Mesenchymal stem cell (in vitro differentiated cells and primary cell): Measurements from ENCODE around the gene IFNA6. TPM values are rescaled to one million over a fixed set of nuclear protein-coding genes. Genes with fewer than 3 reads are reported as not detected.

Experiments used
- DNase-seq: peaks from one replicate; pipeline ENCODE4 v3.0.0-alpha.2; 2013
- H2AFZ ChIP-seq: one replicate; pipeline ENCODE4 v1.6.1; 2013; ENCODE audit warnings: low read depth, mild to moderate bottlenecking, control low read depth, inconsistent platforms, low read length, moderate library complexity
- H2AK5ac ChIP-seq: 2 replicates; pipeline ENCODE4 v1.6.1; 2013; ENCODE audit warnings: low read length, moderate library complexity, mild to moderate bottlenecking, inconsistent platforms; ENCODE audit not compliant: severe bottlenecking
- H2BK120ac ChIP-seq: one replicate; pipeline ENCODE4 v1.6.1; 2013; ENCODE audit warnings: low read depth, mild to moderate bottlenecking, inconsistent platforms, low read length, moderate library complexity
- H2BK12ac ChIP-seq, 2 experiments: one replicate each; pipeline ENCODE4 v1.6.1; 2013; ENCODE audit warnings: inconsistent platforms in 2 of 2, low read length in 2 of 2, mild to moderate bottlenecking in 2 of 2, moderate library complexity in 2 of 2, control low read depth in 1 of 2
- H2BK15ac ChIP-seq: one replicate; pipeline ENCODE4 v1.6.1; 2013; ENCODE audit warnings: mild to moderate bottlenecking, low read depth, inconsistent platforms; ENCODE audit not compliant: poor library complexity, severe bottlenecking
- H2BK5ac ChIP-seq: 2 replicates; pipeline ENCODE4 v1.6.1; 2013; ENCODE audit warnings: low read depth, mild to moderate bottlenecking, low read length, control low read depth, inconsistent platforms; ENCODE audit not compliant: poor library complexity, severe bottlenecking
- H3K14ac ChIP-seq, 2 experiments: one replicate each; pipeline ENCODE4 v1.6.1; 2013; ENCODE audit warnings: inconsistent platforms in 2 of 2, low read length in 2 of 2, control low read depth in 1 of 2, mild to moderate bottlenecking in 1 of 2, moderate library complexity in 1 of 2
- H3K18ac ChIP-seq, 2 experiments: one replicate each; pipeline ENCODE4 v1.6.1; 2013; ENCODE audit warnings: inconsistent platforms in 2 of 2, low read length in 2 of 2, control low read depth in 1 of 2, low read depth in 1 of 2, mild to moderate bottlenecking in 1 of 2
- H3K23ac ChIP-seq, 2 experiments: one replicate each; pipeline ENCODE4 v1.6.1; 2013; ENCODE audit warnings: inconsistent platforms in 2 of 2, low read length in 2 of 2, mild to moderate bottlenecking in 2 of 2, moderate library complexity in 2 of 2, control low read depth in 1 of 2
- H3K27ac ChIP-seq: 2 replicates; pipeline ENCODE4 v1.5.1; 2013; ENCODE audit warnings: mild to moderate bottlenecking, moderate library complexity, low read length, control low read depth, inconsistent platforms; ENCODE audit not compliant: poor library complexity, severe bottlenecking
- H3K27me3 ChIP-seq, 2 experiments: 2 replicates each; pipeline versions ENCODE4 v1.6.1 to v1.7.0; 2013; ENCODE audit warnings: low read length in 2 of 2, mild to moderate bottlenecking in 2 of 2, moderate library complexity in 2 of 2, control low read depth in 1 of 2, inconsistent platforms in 1 of 2; ENCODE audit not compliant: control insufficient read depth in 1 of 2, insufficient read depth in 1 of 2
- H3K36me3 ChIP-seq, 2 experiments: 2 replicates each; pipeline versions ENCODE4 v1.6.1 to v1.7.0; 2013; ENCODE audit warnings: low read length in 2 of 2, control low read depth in 1 of 2, inconsistent platforms in 1 of 2, low read depth in 1 of 2, mild to moderate bottlenecking in 1 of 2; ENCODE audit not compliant: insufficient read depth in 2 of 2, control insufficient read depth in 1 of 2
- H3K4ac ChIP-seq, 2 experiments: one replicate each; pipeline ENCODE4 v1.6.1; 2013; ENCODE audit warnings: inconsistent platforms in 2 of 2, low read length in 2 of 2, mild to moderate bottlenecking in 2 of 2, moderate library complexity in 2 of 2, control low read depth in 1 of 2, low read depth in 1 of 2
- H3K4me1 ChIP-seq: 2 replicates; pipeline ENCODE4 v1.6.1; 2013; ENCODE audit warnings: low read depth, low read length, control low read depth; ENCODE audit not compliant: control insufficient read depth, insufficient read depth
- H3K4me2 ChIP-seq: 2 replicates; pipeline ENCODE4 v1.6.1; 2013; ENCODE audit warnings: low read length, mild to moderate bottlenecking, inconsistent platforms; ENCODE audit not compliant: poor library complexity, severe bottlenecking
- H3K4me3 ChIP-seq, 2 experiments: 2 replicates each; pipeline versions ENCODE4 v1.5.1 to v1.7.0; 2013; ENCODE audit warnings: low read length in 2 of 2, mild to moderate bottlenecking in 2 of 2, control low read depth in 1 of 2, low read depth in 1 of 2; ENCODE audit not compliant: insufficient read depth in 1 of 2
- H3K79me1 ChIP-seq: replicated peaks from 2 replicates; pipeline ENCODE4 v1.6.1; 2013; ENCODE audit warnings: mild to moderate bottlenecking, control low read depth, low read length, inconsistent platforms; ENCODE audit not compliant: poor library complexity, severe bottlenecking
- H3K9ac ChIP-seq: 2 replicates; pipeline ENCODE4 v1.7.0; 2013; ENCODE audit warnings: mild to moderate bottlenecking, low read length, moderate library complexity
- H3K9me3 ChIP-seq: 2 replicates; pipeline ENCODE4 v1.7.0; 2013; ENCODE audit warnings: mild to moderate bottlenecking, low read length; ENCODE audit not compliant: control insufficient read depth
- H4K8ac ChIP-seq: one replicate; pipeline ENCODE4 v1.6.1; 2013; ENCODE audit warnings: inconsistent platforms, mild to moderate bottlenecking, low read length, moderate library complexity
- H4K91ac ChIP-seq: one replicate; pipeline ENCODE4 v1.6.1; 2013; ENCODE audit warnings: mild to moderate bottlenecking, low read length, inconsistent platforms
- WGBS: methylation state at CpG from one replicate; pipeline ENCODE4 v1.1.7; 2013; ENCODE audit warnings: mixed read lengths; 5-methylcytosine and 5-hydroxymethylcytosine counted together
- polyA plus RNA-seq, 2 experiments: library from polyadenylated mRNA; stranded (reverse); fragments of 200-250 nt; gene quantifications; one replicate each; pipeline ENCODE4 v1.2.3, GENCODE V29; 2013

Gene IFNA6
- not detected for polyA plus RNA-seq (2013, experiment 1 of 2)
- polyA plus RNA-seq (2013, experiment 2 of 2) = not detected

GRCh38 chr9:21350787-21351186 is at the start of gene IFNA6:
IFNA6 (minus strand) TSS chr9:21350887; CDS start chr9:21350887, 0 bp downstream.
- no CpG with 5 or more reads among the region's 1 CpG for WGBS
- Histone ChIP-seq H3K9me3 (no peaks in the 10 kb centered on the region), H2BK5ac (no peak within 1 kb of the TSS)

GRCh38 chr9:21399956-21400355 is 49.3 kb upstream of the IFNA6 start:
- Histone ChIP-seq H2BK120ac (no peak overlapping the region), H3K4me3 (no peak overlapping the region), H2BK5ac (no peak overlapping the region), H3K4ac (no peak overlapping the region), H3K4me1 (peaks cover 8% of the 10 kb centered on the region), H2BK15ac (no peak overlapping the region), H2AK5ac (no peak overlapping the region), H3K79me1 (no peaks in the 10 kb centered on the region), H2BK12ac (no peak overlapping the region), H3K4me2 (no peak overlapping the region), H3K9me3 (no peaks in the 10 kb centered on the region), H3K27ac (no peak overlapping the region), H3K23ac (no peak overlapping the region), H3K14ac (no peak overlapping the region), H3K9ac (no peak overlapping the region), H4K91ac (no peak overlapping the region), H3K36me3 (no peaks in the 10 kb centered on the region), H3K27me3 (peaks cover 0 to 17% of the 10 kb centered on the region in 2 experiments), H2AFZ (no peak overlapping the region), H3K18ac (no peak overlapping the region), H4K8ac (no peak overlapping the region)
- DNase-seq = no peak
- 80% methylated on average over 3 of the region's 3 CpGs for WGBS

More at GRCh38 chr9:21350787-21351186, at the start of gene IFNA6:
- no peak within 1 kb of the TSS for H3K18ac ChIP-seq
- H3K36me3 ChIP-seq = no peaks in the 10 kb centered on the region
- H3K9ac ChIP-seq = no peak within 1 kb of the TSS
- H2BK12ac ChIP-seq = no peak within 1 kb of the TSS
- no peak for DNase-seq
- H3K4me3 ChIP-seq = no peak within 1 kb of the TSS
- no peak within 1 kb of the TSS for H2BK15ac ChIP-seq
- no peak within 1 kb of the TSS for H2AFZ ChIP-seq
- no peaks in the 10 kb centered on the region for H3K4me1 ChIP-seq
- no peak within 1 kb of the TSS for H2BK120ac ChIP-seq
- peaks cover 0 to 12% of the 10 kb centered on the region in 2 experiments for H3K27me3 ChIP-seq
- no peak within 1 kb of the TSS for H3K23ac ChIP-seq
- H2AK5ac ChIP-seq = no peak within 1 kb of the TSS
- H3K14ac ChIP-seq = no peak within 1 kb of the TSS
- no peak within 1 kb of the TSS for H3K4me2 ChIP-seq
- no peak within 1 kb of the TSS for H4K8ac ChIP-seq
- no peak within 1 kb of the TSS for H3K27ac ChIP-seq
- H3K4ac ChIP-seq = no peak within 1 kb of the TSS
- no peak within 1 kb of the TSS for H4K91ac ChIP-seq
- no peaks in the 10 kb centered on the region for H3K79me1 ChIP-seq

- Histone ChIP-seq H3K14ac (no peak overlapping the region), H3K18ac (no peak overlapping the region), H2BK12ac (no peak overlapping the region), H2BK15ac (no peak overlapping the region), H3K9ac (no peak overlapping the region), H3K4me1 (peaks cover 8% of the 10 kb centered on the region), H3K27ac (no peak overlapping the region), H2BK5ac (no peak overlapping the region), H4K91ac (no peak overlapping the region), H3K4me2 (no peak overlapping the region), H3K36me3 (no peaks in the 10 kb centered on the region), H2AFZ (no peak overlapping the region), H3K79me1 (no peaks in the 10 kb centered on the region), H3K23ac (no peak overlapping the region), H2AK5ac (no peak overlapping the region), H3K9me3 (no peaks in the 10 kb centered on the region), H3K4me3 (no peak overlapping the region), H4K8ac (no peak overlapping the region), H2BK120ac (no peak overlapping the region), H3K4ac (no peak overlapping the region), H3K27me3 (peaks cover 0 to 17% of the 10 kb centered on the region in 2 experiments)
- DNase-seq = no peak
- 100% methylated on average over 1 of the region's 5 CpGs for WGBS
Measured at GRCh38 chr9:21398955-21399489, 48.3 kb upstream of the IFNA6 start.

GRCh38 chr9:21395778-21396717 is 45.4 kb upstream of the IFNA6 start:
- Histone ChIP-seq H3K4ac (no peak overlapping the region), H3K4me3 (peak overlapping the region; percentile 65 to 81), H3K27me3 (peaks cover 4 to 21% of the 10 kb centered on the region in 2 experiments), H2AK5ac (no peak overlapping the region), H2BK15ac (no peak overlapping the region), H4K8ac (no peak overlapping the region), H3K27ac (no peak overlapping the region), H3K79me1 (no peaks in the 10 kb centered on the region), H3K9ac (peak overlapping the region; percentile 84), H2BK12ac (no peak overlapping the region), H3K18ac (no peak overlapping the region), H2BK5ac (no peak overlapping the region), H4K91ac (no peak overlapping the region), H2BK120ac (no peak overlapping the region), H3K23ac (no peak overlapping the region), H3K4me1 (peaks cover 3% of the 10 kb centered on the region), H2AFZ (peak overlapping the region; percentile 88), H3K36me3 (no peaks in the 10 kb centered on the region), H3K9me3 (no peaks in the 10 kb centered on the region), H3K14ac (peak overlapping the region in 1 of 2 experiments; percentile 22), H3K4me2 (peak overlapping the region; percentile 99)
- WGBS = 10% methylated on average over 37 of the region's 40 CpGs
- DNase-seq = peak; percentile 37
